ENCODE results near the gene ITGAL.

The ITGAL gene

GRCh38 chr16:30565526-30565925 lies 93.0 kb downstream of the ITGAL start:
- TF ChIP-seq, protein P1, sequence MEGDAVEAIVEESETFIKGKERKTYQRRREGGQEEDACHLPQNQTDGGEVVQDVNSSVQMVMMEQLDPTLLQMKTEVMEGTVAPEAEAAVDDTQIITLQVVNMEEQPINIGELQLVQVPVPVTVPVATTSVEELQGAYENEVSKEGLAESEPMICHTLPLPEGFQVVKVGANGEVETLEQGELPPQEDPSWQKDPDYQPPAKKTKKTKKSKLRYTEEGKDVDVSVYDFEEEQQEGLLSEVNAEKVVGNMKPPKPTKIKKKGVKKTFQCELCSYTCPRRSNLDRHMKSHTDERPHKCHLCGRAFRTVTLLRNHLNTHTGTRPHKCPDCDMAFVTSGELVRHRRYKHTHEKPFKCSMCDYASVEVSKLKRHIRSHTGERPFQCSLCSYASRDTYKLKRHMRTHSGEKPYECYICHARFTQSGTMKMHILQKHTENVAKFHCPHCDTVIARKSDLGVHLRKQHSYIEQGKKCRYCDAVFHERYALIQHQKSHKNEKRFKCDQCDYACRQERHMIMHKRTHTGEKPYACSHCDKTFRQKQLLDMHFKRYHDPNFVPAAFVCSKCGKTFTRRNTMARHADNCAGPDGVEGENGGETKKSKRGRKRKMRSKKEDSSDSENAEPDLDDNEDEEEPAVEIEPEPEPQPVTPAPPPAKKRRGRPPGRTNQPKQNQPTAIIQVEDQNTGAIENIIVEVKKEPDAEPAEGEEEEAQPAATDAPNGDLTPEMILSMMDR (IDR thresholded peaks at IDR 0.05; ENCODE audit: low read depth, low read length), result no peak
- no peak for DNase-seq
- H3K36me3 ChIP-seq, result no peaks in the 10 kb centered on the region
- no peaks in the 10 kb centered on the region for H3K4me1 ChIP-seq
- no peaks in the 10 kb centered on the region for H3K9me3 ChIP-seq
- no peaks in the 10 kb centered on the region for H3K27me3 ChIP-seq
- H3K4me3 ChIP-seq (ENCODE audit: low read depth, low read length), result no peak overlapping the region

DNA sequence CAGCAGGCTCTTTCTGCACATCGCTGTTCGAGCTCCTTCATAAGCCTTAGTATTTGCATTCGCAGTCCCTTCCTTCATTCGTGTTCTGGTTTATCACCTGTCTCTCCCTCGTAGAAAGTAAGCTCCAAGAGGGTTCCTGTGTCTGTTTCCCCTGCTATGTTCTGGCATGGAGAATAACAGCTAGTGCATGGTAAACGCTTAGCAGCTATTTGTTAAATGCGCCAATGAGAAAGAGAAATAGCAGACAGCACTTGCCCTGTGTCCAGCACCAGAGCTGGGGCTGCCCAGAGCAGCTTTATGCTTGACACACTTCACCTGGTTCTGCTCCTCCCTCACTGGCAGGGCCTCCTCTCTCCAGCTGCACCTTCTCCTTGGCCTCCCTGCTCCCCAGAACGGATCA lies 93.4 kb downstream of the ITGAL start:
- DNase-seq, result no peak
- H3K4me3 ChIP-seq (ENCODE audit: low read depth, low read length), result no peak overlapping the region
- H3K36me3 ChIP-seq, result no peaks in the 10 kb centered on the region
- no peaks in the 10 kb centered on the region for H3K4me1 ChIP-seq
- no peaks in the 10 kb centered on the region for H3K9me3 ChIP-seq
- TF ChIP-seq, protein P1 (IDR thresholded peaks at IDR 0.05; ENCODE audit: low read depth, low read length), result no peak
- no peaks in the 10 kb centered on the region for H3K27me3 ChIP-seq

GRCh38 chr16:30566531-30566930 lies 94.0 kb downstream of the ITGAL start:
- Histone ChIP-seq H3K27me3 (no peaks in the 10 kb centered on the region), H3K4me1 (no peaks in the 10 kb centered on the region), H3K9me3 (no peaks in the 10 kb centered on the region), H3K4me3 (ENCODE audit: low read depth, low read length) (no peak overlapping the region), H3K36me3 (no peaks in the 10 kb centered on the region)
- TF ChIP-seq, protein P1 (IDR thresholded peaks at IDR 0.05; ENCODE audit: low read depth, low read length), result no peak
- no peak for DNase-seq

DNA sequence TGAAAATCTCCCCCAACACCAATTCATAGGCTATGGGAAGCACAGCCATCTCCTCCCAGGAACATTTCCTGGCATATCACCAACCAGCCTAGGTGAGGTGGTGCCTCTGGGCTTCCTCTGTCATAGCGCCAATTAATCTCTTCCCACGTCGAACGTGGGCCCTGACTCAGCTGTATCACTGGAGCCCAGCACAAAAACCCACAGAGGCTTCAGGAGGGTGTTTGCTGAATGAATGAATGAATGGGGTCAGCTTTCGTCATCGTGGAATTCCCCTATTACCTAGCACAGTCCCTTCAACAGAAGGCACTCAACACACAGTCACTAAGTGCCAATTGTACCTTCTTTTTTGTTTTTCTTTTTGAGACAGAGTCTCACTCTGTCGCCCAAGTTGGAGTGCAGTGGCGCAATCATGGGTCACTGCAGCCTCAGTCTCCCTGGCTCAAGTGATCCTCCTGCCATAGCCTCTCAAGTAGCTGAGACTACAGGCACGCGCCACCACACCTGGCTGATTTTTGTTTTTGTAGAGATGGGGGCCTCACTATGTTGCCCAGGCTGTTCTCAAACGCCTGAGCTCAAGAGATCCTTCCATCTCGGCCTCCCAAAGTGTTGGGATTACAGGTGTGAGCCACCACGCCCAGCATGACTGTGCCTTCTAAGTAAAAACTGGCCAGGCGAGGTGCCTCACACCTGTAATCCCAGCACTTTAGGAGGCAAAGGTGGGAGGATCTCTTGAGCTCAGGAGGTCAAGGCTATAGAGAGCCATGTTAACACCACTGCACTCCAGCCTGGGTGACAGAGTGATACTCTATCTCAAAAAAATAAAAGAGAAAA lies 94.8 kb downstream of the ITGAL start:
- TF ChIP-seq, protein P1 (IDR thresholded peaks at IDR 0.05; ENCODE audit: low read depth, low read length), result no peak
- no peak overlapping the region for H3K4me3 ChIP-seq (ENCODE audit: low read depth, low read length)

GRCh38 chr16:30567991-30568638 lies 95.6 kb downstream of the ITGAL start:
- H3K36me3 ChIP-seq, result no peaks in the 10 kb centered on the region
- no peak for DNase-seq
- TF ChIP-seq, protein P1 (IDR thresholded peaks at IDR 0.05; ENCODE audit: low read depth, low read length), result no peak
- H3K27me3 ChIP-seq, result no peaks in the 10 kb centered on the region
- no peaks in the 10 kb centered on the region for H3K4me1 ChIP-seq
- H3K9me3 ChIP-seq, result no peaks in the 10 kb centered on the region
- H3K4me3 ChIP-seq (ENCODE audit: low read depth, low read length), result no peak overlapping the region

More for the DNA sequence above, 94.8 kb downstream of the ITGAL start:
- no peaks in the 10 kb centered on the region for H3K36me3 ChIP-seq
- no peaks in the 10 kb centered on the region for H3K27me3 ChIP-seq
- no peaks in the 10 kb centered on the region for H3K4me1 ChIP-seq
- no peak for DNase-seq
- no peaks in the 10 kb centered on the region for H3K9me3 ChIP-seq

- no peaks in the 10 kb centered on the region for H3K27me3 ChIP-seq
- no peak for DNase-seq
- no peak overlapping the region for H3K4me3 ChIP-seq (ENCODE audit: low read depth, low read length)
- no peaks in the 10 kb centered on the region for H3K4me1 ChIP-seq
- no peaks in the 10 kb centered on the region for H3K9me3 ChIP-seq
- TF ChIP-seq, protein P1 (IDR thresholded peaks at IDR 0.05; ENCODE audit: low read depth, low read length), result no peak
- H3K36me3 ChIP-seq, result no peaks in the 10 kb centered on the region
Measured at GRCh38 chr16:30569281-30569680, 96.7 kb downstream of the ITGAL start.
